H1 (cell line): Measurements from ENCODE around the gene FAM3B.

Experiments used
- BACH1 ChIP-seq: IDR thresholded peaks from 2 replicates; pipeline ENCODE4 v1.6.1; 2012; ENCODE audit warnings: low read length, improper control_type of control experiment
- CHD2 ChIP-seq: IDR thresholded peaks from 2 replicates; pipeline ENCODE4 v1.6.1; 2012; ENCODE audit warnings: low read length, improper control_type of control experiment
- JUN ChIP-seq: IDR thresholded peaks from 2 replicates; pipeline ENCODE4 v1.6.1; 2011; ENCODE audit warnings: low read depth, mild to moderate bottlenecking, improper control_type of control experiment, low read length

DNA sequence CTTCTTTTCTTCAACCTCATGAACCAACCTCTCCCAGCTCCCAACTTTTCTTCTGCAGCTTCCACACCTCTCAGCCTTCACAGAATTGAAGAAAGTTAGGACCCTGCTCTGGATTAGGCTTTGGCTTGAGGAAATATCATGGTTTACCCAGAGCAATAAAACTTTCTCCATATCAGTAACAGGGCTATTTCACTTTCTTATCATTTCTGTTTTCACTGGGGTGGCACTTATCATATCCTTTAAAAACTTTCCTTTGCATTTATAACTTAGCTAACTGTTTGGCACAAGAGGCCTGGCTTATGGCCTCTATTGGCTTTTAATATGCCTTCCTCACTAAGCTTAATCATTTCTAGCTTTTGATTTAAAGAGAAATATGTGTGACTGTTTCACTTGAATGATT lies 9.4 kb upstream of the FAM3B start:
- no peak for TF ChIP-seq CHD2
- TF ChIP-seq JUN, result no peak
- TF ChIP-seq BACH1, result no peak
